SH-SY5Y (cell line): ENCODE data around the gene ZNF155.

Experiments
- GATA2 ChIP-seq: IDR thresholded peaks from 2 replicates; pipeline ENCODE4 v1.6.1; 2011; ENCODE audit warnings: mild to moderate bottlenecking, low read depth, low read length
- GATA3 ChIP-seq: IDR thresholded peaks from 2 replicates; pipeline ENCODE4 v1.6.1; 2011; ENCODE audit warnings: low read depth, mild to moderate bottlenecking, low read length, moderate library complexity

- no peak for TF ChIP-seq GATA3
- TF ChIP-seq GATA2, result no peak
Observed at GRCh38 chr19:43940719-43941118, 43.3 kb upstream of the ZNF155 start.
